Endothelial cell of umbilical vein (primary cell): ENCODE results near the gene GSG1L.

Source experiments
- EZH2 ChIP-seq: IDR thresholded peaks from 2 replicates; pipeline ENCODE4 v1.6.1; 2012; ENCODE audit warnings: borderline replicate concordance, low read depth, mild to moderate bottlenecking, moderate library complexity, low read length, inconsistent platforms; ENCODE audit not compliant: severe bottlenecking
- JUN ChIP-seq: IDR thresholded peaks from 2 replicates; pipeline ENCODE4 v1.6.1; 2011; ENCODE audit warnings: borderline replicate concordance, low read depth; ENCODE audit not compliant: insufficient read length, insufficient read depth
- MYC ChIP-seq: IDR thresholded peaks from one replicate; pipeline ENCODE4 v1.6.1; 2011; ENCODE audit warnings: mild to moderate bottlenecking, low read depth, low read length
- POLR2A ChIP-seq: IDR thresholded peaks from 2 replicates; pipeline ENCODE4 v1.6.1; 2012; ENCODE audit warnings: low read depth, mild to moderate bottlenecking, control low read depth, low read length
- POLR2AphosphoS5 ChIP-seq: IDR thresholded peaks from 2 replicates; pipeline ENCODE4 v1.6.1; 2012; ENCODE audit warnings: low read depth, mild to moderate bottlenecking, control low read depth, low read length, moderate library complexity; ENCODE audit not compliant: insufficient read depth
- TF ChIP-seq, protein P1 (sequence below): IDR thresholded peaks from 2 replicates; pipeline ENCODE4 v1.6.1; 2011; ENCODE audit not compliant: insufficient read depth, insufficient read length
- TF ChIP-seq, protein P2 (sequence below), 2 donors: IDR thresholded peaks; 1 replicate in 1 of 2; 2 replicates in 1 of 2; pipeline ENCODE4 v1.5.1; 2011; ENCODE audit warnings: low read length in 2 of 2, mild to moderate bottlenecking in 2 of 2, moderate library complexity in 2 of 2, control low read depth in 1 of 2, inconsistent platforms in 1 of 2, low read depth in 1 of 2; ENCODE audit not compliant: insufficient read depth in 1 of 2; ENCODE audit errors: extremely low read depth in 1 of 2

DNA sequence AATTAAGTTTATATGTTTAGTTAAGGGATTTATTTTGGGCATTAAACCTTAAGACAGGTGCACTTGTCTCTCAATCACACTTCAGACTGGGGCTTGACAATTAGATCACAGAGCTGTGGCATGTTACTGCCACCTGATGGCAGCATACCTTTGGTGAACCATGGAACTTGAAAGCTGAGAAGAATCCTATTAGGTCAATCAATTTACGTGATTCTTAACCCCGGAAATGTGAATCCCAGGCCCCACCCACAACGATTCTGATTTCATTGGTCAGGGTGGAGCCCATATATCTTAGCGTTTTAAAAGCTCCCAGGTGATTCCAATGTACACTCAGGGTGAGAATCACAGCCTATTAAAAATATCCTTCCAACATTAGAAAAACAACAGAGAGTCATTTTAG, 91.0 kb downstream of the GSG1L start:
- no peak for TF ChIP-seq EZH2
- no peak for TF ChIP-seq POLR2A
- no peak for TF ChIP-seq POLR2AphosphoS5
- TF ChIP-seq, protein P1, sequence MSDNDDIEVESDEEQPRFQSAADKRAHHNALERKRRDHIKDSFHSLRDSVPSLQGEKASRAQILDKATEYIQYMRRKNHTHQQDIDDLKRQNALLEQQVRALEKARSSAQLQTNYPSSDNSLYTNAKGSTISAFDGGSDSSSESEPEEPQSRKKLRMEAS: no peak
- TF ChIP-seq MYC: no peak
- TF ChIP-seq, protein P2, sequence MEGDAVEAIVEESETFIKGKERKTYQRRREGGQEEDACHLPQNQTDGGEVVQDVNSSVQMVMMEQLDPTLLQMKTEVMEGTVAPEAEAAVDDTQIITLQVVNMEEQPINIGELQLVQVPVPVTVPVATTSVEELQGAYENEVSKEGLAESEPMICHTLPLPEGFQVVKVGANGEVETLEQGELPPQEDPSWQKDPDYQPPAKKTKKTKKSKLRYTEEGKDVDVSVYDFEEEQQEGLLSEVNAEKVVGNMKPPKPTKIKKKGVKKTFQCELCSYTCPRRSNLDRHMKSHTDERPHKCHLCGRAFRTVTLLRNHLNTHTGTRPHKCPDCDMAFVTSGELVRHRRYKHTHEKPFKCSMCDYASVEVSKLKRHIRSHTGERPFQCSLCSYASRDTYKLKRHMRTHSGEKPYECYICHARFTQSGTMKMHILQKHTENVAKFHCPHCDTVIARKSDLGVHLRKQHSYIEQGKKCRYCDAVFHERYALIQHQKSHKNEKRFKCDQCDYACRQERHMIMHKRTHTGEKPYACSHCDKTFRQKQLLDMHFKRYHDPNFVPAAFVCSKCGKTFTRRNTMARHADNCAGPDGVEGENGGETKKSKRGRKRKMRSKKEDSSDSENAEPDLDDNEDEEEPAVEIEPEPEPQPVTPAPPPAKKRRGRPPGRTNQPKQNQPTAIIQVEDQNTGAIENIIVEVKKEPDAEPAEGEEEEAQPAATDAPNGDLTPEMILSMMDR (IDR thresholded peaks at IDR 0.05; ENCODE audit: extremely low read depth in 1 of 2, insufficient read depth in 1 of 2, low read depth in 1 of 2, low read length in 2 of 2): peak; percentile 32 to 55
- TF ChIP-seq JUN: no peak
